Measurements from ENCODE around the gene CTSH.
"Not testable (repeated sequence)": the region's sequence is repeated elsewhere in the genome, so short reads cannot be mapped to it uniquely, and the experiment has no call there.

CTSH gene

GRCh38 chr15:78880242-78880533, 64.7 kb downstream of the CTSH start:
- DNase-seq (ENCODE audit: low spot score) = no peak

GRCh38 chr15:78879517-78880241, 65.2 kb downstream of the CTSH start:
- DNase-seq (ENCODE audit: low spot score) = no peak

- DNase-seq (ENCODE audit: low spot score) = no peak
Measured at GRCh38 chr15:78878356-78878755, 66.5 kb downstream of the CTSH start.

- not testable (repeated sequence) for DNase-seq (ENCODE audit: low spot score)
Measured at GRCh38 chr15:78876954-78877353, 67.9 kb downstream of the CTSH start.

GRCh38 chr15:78875107-78875914, 69.5 kb downstream of the CTSH start:
- no peak for DNase-seq (ENCODE audit: low spot score)

- no peak for DNase-seq (ENCODE audit: low spot score)
Measured at GRCh38 chr15:78873793-78874765, 70.8 kb downstream of the CTSH start.

- DNase-seq (ENCODE audit: low spot score) = peak; percentile 73
Measured at GRCh38 chr15:78872972-78873792, 71.7 kb downstream of the CTSH start.

GRCh38 chr15:78872155-78872971, 72.5 kb downstream of the CTSH start, which contains the start of gene MORF4L1:
TSS of gene MORF4L1 (plus strand) at chr15:78872890. CDS start at chr15:78873018, 128 bp downstream.
- DNase-seq (ENCODE audit: low spot score) = peak; percentile 91

- DNase-seq (ENCODE audit: low spot score) = not testable (repeated sequence)
Measured at GRCh38 chr15:78871483-78872127, 73.2 kb downstream of the CTSH start.
